GM19395 (cell line): Measurements from ENCODE around the gene EIF5.

Experiments used
- ATAC-seq: cut with Tn5 transposase; IDR thresholded peaks from one replicate; pipeline ENCODE4 v1.9.1; 2021; ENCODE audit warnings: mild to moderate bottlenecking, moderate library complexity; ENCODE audit not compliant: unreplicated experiment

Gene EIF5

GRCh38 chr14:103392106-103392505, 58.1 kb downstream of the EIF5 start:
- no peak for ATAC-seq

DNA sequence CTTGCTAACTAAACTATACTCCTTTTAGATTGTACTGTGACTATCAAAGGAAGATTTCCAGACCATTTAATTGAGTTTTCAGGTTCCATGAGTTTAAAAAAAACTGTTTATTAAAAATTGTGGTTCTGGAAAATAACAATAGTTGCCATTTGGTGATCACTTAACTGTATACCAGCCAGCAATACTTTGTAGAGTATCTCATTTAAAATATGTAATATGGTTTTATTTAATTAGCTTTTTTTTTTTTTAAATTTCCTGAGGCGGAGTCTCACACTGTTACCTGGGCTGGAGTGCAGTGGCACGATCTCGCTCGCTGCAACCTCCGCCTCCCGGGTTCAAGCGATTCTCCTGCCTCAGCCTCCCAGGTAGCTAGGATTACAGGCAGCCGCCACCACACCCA, 58.5 kb downstream of the EIF5 start:
- no peak for ATAC-seq

GRCh38 chr14:103393070-103393469, 59.0 kb downstream of the EIF5 start:
- no peak for ATAC-seq

DNA sequence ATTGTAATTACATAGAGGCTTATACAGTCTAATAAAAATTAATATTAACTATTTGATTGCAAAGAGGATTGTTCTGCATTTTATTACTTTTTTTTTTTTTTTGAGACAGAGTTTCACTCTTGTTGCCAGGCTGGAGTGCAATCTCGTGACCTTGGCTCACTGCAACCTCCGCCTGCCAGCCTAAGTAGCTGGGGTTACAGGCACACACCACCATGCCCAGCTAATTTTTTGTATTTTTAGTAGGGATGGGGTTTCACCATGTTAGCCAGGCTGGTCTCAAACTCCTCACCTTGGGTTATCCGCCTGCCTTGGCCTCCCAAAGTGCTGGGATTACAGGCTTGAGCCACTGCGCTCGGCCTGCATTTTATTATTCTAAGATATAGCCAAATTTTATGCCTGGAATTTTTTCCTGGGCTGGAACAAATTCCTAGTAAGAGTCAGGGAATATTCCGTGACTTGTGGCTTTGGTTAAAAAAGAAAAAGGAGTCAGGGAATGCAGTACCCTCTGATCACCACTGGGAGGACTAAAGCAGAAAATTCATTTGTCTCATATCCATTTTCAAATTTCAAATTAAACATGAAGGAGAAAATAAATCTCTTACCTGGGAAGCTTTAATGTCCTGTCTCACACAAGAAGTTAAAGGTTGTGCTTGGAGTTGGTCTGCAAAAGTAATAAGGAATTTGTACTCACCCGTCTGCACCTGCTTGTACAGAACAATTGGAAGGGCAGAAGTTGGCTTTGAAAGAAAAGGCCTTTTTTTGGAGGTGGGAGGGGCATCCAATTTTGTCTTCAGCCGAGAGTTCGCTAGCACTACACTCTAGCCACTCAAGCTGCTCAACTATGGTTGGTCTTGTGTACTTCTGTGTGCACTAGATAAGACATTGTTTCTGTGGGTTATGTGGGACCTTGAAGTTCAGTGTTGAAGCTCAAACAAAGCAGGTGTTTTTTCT, 59.9 kb downstream of the EIF5 start:
- ATAC-seq: no peak
